OCI-LY7 (cell line): Measurements from ENCODE around the gene C1QTNF9. TPM values are rescaled to one million over a fixed set of nuclear protein-coding genes. Genes with fewer than 3 reads are reported as not detected.

Experiments
- BruUV-seq: library from RNA; stranded (reverse); fragments of 400-500 nt; replicated peaks from 2 replicates; lab custom pipeline; 2021; lab: Mats Ljungman, UMichigan
- CTCF ChIA-PET: fragments of 300-600 bp; sonication (Branson Sonifier 250); formaldehyde crosslinking; loops from one replicate; lab custom pipeline; 2022; ENCODE audit warnings: antibody characterized with exemption; ENCODE audit not compliant: unreplicated experiment; lab: Charles Lee
- POLR2A ChIA-PET: fragments of 300-600 bp; sonication (Branson Sonifier 250); formaldehyde crosslinking; loops from one replicate; lab custom pipeline; 2022; ENCODE audit warnings: antibody characterized with exemption; lab: Charles Lee
- DNase-seq: peaks from one replicate; pipeline ENCODE4 v3.0.0-alpha.2; 2015; ENCODE audit warnings: low spot score
- H2AFZ ChIP-seq: fragments of 200-600 bp; sonication (generic), shearing (Covaris generic); 2 replicates; pipeline ENCODE4 v1.6.1; 2014; ENCODE audit warnings: mild to moderate bottlenecking, antibody characterized with exemption, low read length, moderate library complexity
- H3K27ac ChIP-seq: fragments of 200-600 bp; sonication (generic); 2 replicates; pipeline ENCODE4 v1.5.1; 2014; ENCODE audit warnings: mixed run types, low read depth, mild to moderate bottlenecking, moderate library complexity, low read length, inconsistent platforms; ENCODE audit not compliant: poor library complexity, severe bottlenecking
- H3K36me3 ChIP-seq: fragments of 200-600 bp; sonication (generic); 2 replicates; pipeline ENCODE4 v1.6.1; 2014; ENCODE audit warnings: mild to moderate bottlenecking, antibody characterized with exemption, low read length, moderate library complexity, mixed read lengths; ENCODE audit not compliant: insufficient read depth
- H3K4me1 ChIP-seq: fragments of 200-600 bp; sonication (generic); 2 replicates; pipeline ENCODE4 v1.5.1; 2014; ENCODE audit warnings: mild to moderate bottlenecking, low read length; ENCODE audit not compliant: insufficient read depth, poor library complexity, severe bottlenecking
- H3K4me2 ChIP-seq: fragments of 200-600 bp; sonication (generic); 2 replicates; pipeline ENCODE4 v1.6.1; 2014; ENCODE audit warnings: mild to moderate bottlenecking, low read length
- H3K4me3 ChIP-seq: fragments of 200-600 bp; sonication (generic); 2 replicates; pipeline ENCODE4 v1.5.1; 2014; ENCODE audit warnings: mild to moderate bottlenecking, low read depth, low read length; ENCODE audit not compliant: poor library complexity, severe bottlenecking
- H3K79me2 ChIP-seq: fragments of 200-600 bp; sonication (generic); 2 replicates; pipeline ENCODE4 v1.6.1; 2016; ENCODE audit warnings: low read depth, mild to moderate bottlenecking, low read length, moderate library complexity, mixed read lengths; ENCODE audit not compliant: insufficient read depth
- H3K9me2 ChIP-seq: fragments of 200-600 bp; sonication (generic); 2 replicates; pipeline ENCODE4 v1.6.1; 2016; ENCODE audit warnings: mild to moderate bottlenecking, low read length, mixed read lengths; ENCODE audit not compliant: insufficient read depth
- H3K9me3 ChIP-seq: fragments of 200-600 bp; sonication (generic); 2 replicates; pipeline ENCODE4 v1.6.1; 2014; ENCODE audit warnings: mild to moderate bottlenecking, mixed run types, low read length, mixed read lengths
- H4K20me1 ChIP-seq: fragments of 200-600 bp; sonication (generic); 2 replicates; pipeline ENCODE4 v1.6.1; 2014; ENCODE audit warnings: mild to moderate bottlenecking, antibody characterized with exemption, low read length, moderate library complexity, mixed read lengths; ENCODE audit not compliant: insufficient read depth
- EZH2phosphoT487 ChIP-seq: fragments of 200-600 bp; sonication (generic); IDR thresholded peaks from 2 replicates; pipeline ENCODE4 v1.6.1; 2018; ENCODE audit warnings: low read depth, borderline replicate concordance, mild to moderate bottlenecking, mixed run types, antibody characterized with exemption, low read length, moderate library complexity, mixed read lengths
- intact Hi-C: fragments of 100-400 bp; cut with micrococcal nuclease; formaldehyde crosslinking; loops from one replicate; pipeline ENCODE4 v1.10.0; 2022; ENCODE audit not compliant: unreplicated experiment
- total RNA-seq, 2 experiments: library from RNA; depleted of rRNA in 1 of 2; stranded (reverse); fragments of >200 nt in 1 of 2; shearing (Covaris generic) in 1 of 2; gene quantifications; 2 replicates each; pipeline ENCODE4 v1.2.3, GENCODE V29; 2014 to 2022
- TF ChIP-seq, protein P1 (sequence below): fragments of 200-600 bp; sonication (generic); conservative IDR thresholded peaks from 2 replicates; pipeline ENCODE4 v1.5.1; 2014; ENCODE audit warnings: mild to moderate bottlenecking, antibody characterized with exemption, low read length, moderate library complexity, mixed read lengths

The C1QTNF9 gene
- total RNA-seq, 2 experiments from 2014 or later = not detected

DNA sequence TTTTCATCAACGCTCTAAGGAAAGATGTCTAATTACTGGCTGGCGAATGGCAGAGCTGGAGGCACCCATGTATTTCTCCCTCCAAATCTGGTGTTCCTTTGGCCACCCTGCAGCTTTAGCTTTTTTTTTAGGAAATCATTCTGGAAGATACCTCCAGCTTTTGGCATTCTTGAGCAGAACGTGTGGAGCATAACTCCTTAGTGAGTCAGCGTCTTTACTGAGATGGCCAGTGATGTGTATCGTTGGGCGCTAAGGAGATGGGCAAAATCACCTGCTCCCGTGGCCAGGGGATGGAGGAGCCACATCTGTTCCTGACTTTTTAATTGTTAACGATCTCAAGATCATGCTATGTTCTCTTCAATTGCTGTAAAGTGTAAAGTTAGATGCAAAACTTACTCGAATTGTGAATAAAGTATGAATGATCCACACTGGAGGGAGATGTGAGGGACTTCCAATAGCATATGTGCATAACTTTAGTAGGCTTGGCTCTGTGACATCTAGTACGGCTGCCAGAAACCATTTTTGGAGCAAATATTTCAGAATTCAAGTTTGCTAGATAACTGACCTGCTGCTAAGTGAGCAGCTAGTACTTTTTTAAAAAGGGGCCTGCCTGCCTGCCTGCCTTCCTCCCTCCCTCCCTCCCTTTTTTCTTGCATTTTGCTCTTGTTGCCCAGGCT is 24.4 kb upstream of the C1QTNF9 start:
- no peak overlapping the region for H3K27ac ChIP-seq
- H3K79me2 ChIP-seq = no peaks in the 10 kb centered on the region
- TF ChIP-seq, protein P1, sequence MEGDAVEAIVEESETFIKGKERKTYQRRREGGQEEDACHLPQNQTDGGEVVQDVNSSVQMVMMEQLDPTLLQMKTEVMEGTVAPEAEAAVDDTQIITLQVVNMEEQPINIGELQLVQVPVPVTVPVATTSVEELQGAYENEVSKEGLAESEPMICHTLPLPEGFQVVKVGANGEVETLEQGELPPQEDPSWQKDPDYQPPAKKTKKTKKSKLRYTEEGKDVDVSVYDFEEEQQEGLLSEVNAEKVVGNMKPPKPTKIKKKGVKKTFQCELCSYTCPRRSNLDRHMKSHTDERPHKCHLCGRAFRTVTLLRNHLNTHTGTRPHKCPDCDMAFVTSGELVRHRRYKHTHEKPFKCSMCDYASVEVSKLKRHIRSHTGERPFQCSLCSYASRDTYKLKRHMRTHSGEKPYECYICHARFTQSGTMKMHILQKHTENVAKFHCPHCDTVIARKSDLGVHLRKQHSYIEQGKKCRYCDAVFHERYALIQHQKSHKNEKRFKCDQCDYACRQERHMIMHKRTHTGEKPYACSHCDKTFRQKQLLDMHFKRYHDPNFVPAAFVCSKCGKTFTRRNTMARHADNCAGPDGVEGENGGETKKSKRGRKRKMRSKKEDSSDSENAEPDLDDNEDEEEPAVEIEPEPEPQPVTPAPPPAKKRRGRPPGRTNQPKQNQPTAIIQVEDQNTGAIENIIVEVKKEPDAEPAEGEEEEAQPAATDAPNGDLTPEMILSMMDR = no peak
- no peak for TF ChIP-seq EZH2phosphoT487
- no peak overlapping the region for H3K4me3 ChIP-seq
- ChIA-PET CTCF (no interaction called here), POLR2A (no interaction called here)
- no peaks in the 10 kb centered on the region for H3K4me1 ChIP-seq
- H4K20me1 ChIP-seq = no peaks in the 10 kb centered on the region
- BruUV-seq = no TSS peak
- H3K9me2 ChIP-seq = no peaks in the 10 kb centered on the region
- intact Hi-C loops = no loop called here
- no peak overlapping the region for H2AFZ ChIP-seq
- H3K9me3 ChIP-seq = no peaks in the 10 kb centered on the region
- DNase-seq = no peak
- no peak overlapping the region for H3K4me2 ChIP-seq
- no peaks in the 10 kb centered on the region for H3K36me3 ChIP-seq

DNA sequence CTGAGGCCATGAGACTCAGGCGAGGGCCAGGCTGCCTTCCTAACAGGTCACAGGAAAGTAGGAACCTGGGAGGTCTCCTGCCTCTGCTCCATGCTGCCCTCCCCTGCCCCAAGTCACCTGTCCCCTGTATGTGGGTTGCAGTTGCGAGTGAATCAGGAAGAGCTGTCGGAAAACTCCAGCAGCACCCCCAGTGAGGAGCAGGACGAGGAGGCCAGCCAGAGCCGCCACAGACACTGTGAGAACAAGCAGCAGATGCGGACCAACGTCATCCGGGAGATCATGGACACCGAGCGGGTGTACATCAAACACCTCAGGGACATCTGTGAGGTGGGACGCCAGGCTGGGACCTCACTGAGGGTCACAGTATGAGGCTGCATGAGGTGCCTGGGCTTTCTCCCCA is 22.8 kb upstream of the C1QTNF9 start:
- Histone ChIP-seq H3K4me1 (no peaks in the 10 kb centered on the region), H3K9me3 (no peaks in the 10 kb centered on the region), H2AFZ (no peak overlapping the region), H3K36me3 (no peaks in the 10 kb centered on the region), H3K9me2 (no peaks in the 10 kb centered on the region), H3K79me2 (no peaks in the 10 kb centered on the region), H3K4me3 (no peak overlapping the region), H3K27ac (no peak overlapping the region), H4K20me1 (no peaks in the 10 kb centered on the region), H3K4me2 (no peak overlapping the region)
- TF ChIP-seq, protein P1 = no peak
- no peak for TF ChIP-seq EZH2phosphoT487
- BruUV-seq = no TSS peak
- no peak for DNase-seq
- CTCF ChIA-PET = no interaction called here
- intact Hi-C loops = no loop called here
- POLR2A ChIA-PET = no interaction called here

- H3K4me2 ChIP-seq = no peak overlapping the region
- TF ChIP-seq, protein P1 = no peak
- no peaks in the 10 kb centered on the region for H3K36me3 ChIP-seq
- no TSS peak for BruUV-seq
- H3K27ac ChIP-seq = no peak overlapping the region
- no peak overlapping the region for H3K4me3 ChIP-seq
- H3K79me2 ChIP-seq = no peaks in the 10 kb centered on the region
- ChIA-PET POLR2A (no interaction called here), CTCF (no interaction called here)
- H4K20me1 ChIP-seq = no peaks in the 10 kb centered on the region
- no peaks in the 10 kb centered on the region for H3K4me1 ChIP-seq
- H2AFZ ChIP-seq = no peak overlapping the region
- no peak for DNase-seq
- no peaks in the 10 kb centered on the region for H3K9me3 ChIP-seq
- H3K9me2 ChIP-seq = no peaks in the 10 kb centered on the region
- intact Hi-C loops = no loop called here
These were observed 21.6 kb upstream of the C1QTNF9 start for GRCh38 chr13:24287748-24288287.
